WI38 (cell line): Measurements from ENCODE around the gene ARFIP1.
"Not testable (repeated sequence)": the region's sequence is repeated elsewhere in the genome, so short reads cannot be mapped to it uniquely, and the experiment has no call there.

Experiments
- H3K4me3 ChIP-seq: 2 replicates; pipeline ENCODE4 v1.5.1; 2011; ENCODE audit warnings: low read depth, mild to moderate bottlenecking, control low read depth, low read length
- CTCF ChIP-seq: IDR thresholded peaks from 2 replicates; pipeline ENCODE4 v1.5.1; 2012; ENCODE audit warnings: low read depth, mild to moderate bottlenecking, control low read depth, low read length

The ARFIP1 gene

DNA sequence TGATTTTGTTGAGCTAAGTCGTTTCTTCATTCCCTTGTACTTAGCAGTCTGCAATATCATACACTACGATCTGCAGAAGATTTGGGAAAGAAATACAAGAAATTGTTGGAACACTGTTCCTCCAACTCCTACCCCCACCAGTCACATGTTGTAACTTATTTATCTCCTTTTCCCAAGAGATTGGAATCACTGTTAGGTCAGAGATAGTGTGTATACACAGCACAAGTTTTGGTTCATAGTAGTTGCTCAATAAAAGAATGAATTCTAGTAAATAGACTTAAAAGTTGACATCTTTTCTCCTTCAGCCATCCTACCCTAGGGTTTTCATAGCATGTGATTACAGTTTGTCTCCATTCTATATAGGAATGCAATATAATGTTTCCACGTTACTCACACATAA, 68.8 kb downstream of the ARFIP1 start:
- H3K4me3 ChIP-seq = no peak overlapping the region
- no peak for TF ChIP-seq CTCF

DNA sequence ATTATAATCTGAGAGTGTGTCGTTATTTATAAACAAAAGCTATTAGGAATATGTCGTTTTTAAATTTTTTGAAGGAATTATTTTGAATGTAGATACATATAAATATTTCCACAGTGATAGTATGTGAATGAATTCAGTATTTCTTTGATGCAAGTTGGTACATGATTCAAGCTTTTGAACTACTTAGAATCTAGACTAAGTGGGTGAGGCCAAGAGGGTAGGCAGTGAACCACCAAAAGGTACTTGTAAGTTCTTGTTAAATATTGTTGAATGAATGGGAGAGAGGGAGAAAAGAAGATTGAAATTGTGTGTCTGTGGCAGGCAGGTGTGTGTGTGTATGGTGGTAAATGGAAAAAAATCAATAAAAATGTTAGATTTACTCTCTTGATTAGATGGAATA, 69.6 kb downstream of the ARFIP1 start:
- no peak for TF ChIP-seq CTCF
- no peak overlapping the region for H3K4me3 ChIP-seq

- H3K4me3 ChIP-seq = no peak overlapping the region
Observed at GRCh38 chr4:152850377-152850776, 70.6 kb downstream of the ARFIP1 start.

DNA sequence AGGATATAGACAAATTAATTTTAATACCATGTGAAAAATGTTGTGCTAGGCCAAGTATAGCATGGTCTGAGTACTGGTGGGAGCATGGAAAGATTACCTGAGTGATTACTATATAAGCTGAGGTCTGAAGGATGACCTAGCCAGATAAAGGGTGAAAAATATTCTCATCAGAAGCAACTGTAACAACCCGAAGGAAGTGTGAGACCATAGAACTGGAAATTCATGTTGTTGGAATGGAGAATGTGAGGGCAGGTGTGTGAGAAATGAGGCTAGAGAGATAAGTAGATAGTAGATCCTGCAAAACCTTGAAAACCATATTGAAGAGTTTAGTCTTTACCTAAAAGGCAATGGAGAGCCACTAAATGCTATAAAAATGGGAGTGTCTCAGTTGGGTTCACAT, 71.5 kb downstream of the ARFIP1 start:
- no peak for TF ChIP-seq CTCF
- H3K4me3 ChIP-seq = no peak overlapping the region

More at GRCh38 chr4:152850377-152850776, 70.6 kb downstream of the ARFIP1 start:
- no peak for TF ChIP-seq CTCF

DNA sequence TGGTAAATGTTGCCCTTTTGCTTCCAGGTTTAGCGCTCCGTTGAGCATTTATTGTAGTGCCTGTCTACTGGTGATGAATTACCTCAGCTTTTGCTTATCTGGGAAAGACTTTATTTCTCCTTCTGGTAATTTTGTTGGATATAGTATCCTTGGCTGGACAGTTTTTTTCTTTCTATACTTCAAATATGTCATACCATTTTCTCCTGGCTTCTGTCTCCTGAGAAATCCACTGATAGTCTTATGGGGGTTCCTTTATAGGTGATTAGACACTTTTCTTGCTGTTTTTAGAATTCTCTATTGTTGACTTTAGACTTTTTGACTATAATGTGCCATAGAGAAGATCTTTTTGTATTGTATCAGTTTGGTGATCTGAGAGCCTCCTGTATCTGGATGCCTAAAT, 73.5 kb downstream of the ARFIP1 start:
- no peak for TF ChIP-seq CTCF

DNA sequence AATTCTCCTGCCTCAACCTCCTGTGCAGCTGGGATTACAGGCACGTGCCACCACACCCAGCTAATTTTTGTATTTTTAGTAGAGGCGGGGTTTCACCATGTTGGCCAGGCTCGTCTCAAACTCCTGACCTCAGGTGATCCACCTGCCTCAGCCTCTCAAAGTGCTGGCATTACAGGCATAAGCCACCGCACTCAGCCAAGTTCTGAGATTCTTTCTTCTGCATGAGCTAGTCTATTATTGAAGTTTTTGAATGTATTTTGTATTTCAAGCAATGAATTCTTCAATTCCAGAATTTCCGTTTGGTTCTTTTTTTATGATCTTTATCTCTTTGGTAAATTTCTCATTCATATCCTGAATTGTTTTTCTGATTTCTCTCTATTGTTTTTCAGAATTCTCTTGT, 74.3 kb downstream of the ARFIP1 start:
- not testable (repeated sequence) for H3K4me3 ChIP-seq

More for the DNA sequence above, 73.5 kb downstream of the ARFIP1 start:
- H3K4me3 ChIP-seq = no peak overlapping the region

DNA sequence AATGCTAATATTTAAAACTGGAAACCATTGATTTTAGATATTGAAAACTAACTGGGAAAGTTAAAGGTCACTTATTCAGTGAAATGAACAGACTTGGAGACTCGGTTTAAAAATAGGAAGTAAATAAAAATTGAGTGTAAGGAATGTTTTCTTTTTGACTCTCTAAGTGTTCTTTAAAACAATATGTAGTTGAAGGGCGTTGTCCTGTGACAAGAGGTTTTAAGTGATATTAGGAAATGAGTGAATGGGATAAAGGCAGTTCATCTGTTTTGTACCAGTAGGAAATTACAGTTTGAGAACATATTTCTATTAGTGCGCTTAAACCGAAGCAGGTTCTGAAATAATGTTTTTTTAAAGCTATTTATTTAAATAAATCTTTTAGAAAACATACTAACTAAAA, 77.2 kb downstream of the ARFIP1 start:
- TF ChIP-seq CTCF = no peak
- no peak overlapping the region for H3K4me3 ChIP-seq

- no peak overlapping the region for H3K4me3 ChIP-seq
- TF ChIP-seq CTCF = no peak
Observed at GRCh38 chr4:152858934-152859333, 79.2 kb downstream of the ARFIP1 start.
